B cell (primary cell): Measurements from ENCODE around the gene ABCD1. TPM values are rescaled to one million over a fixed set of nuclear protein-coding genes. Genes with fewer than 3 reads are reported as not detected.

Source experiments
- ATAC-seq: fragments of 200-7000 bp; cut with Tn5 transposase; one replicate; pipeline ENCODE4 v1.10.0; 2021; ENCODE audit warnings: low read depth, mild to moderate bottlenecking, moderate number of reproducible peaks, moderate library complexity
- CTCF ChIA-PET: fragments of 350-600 bp; sonication (Branson Sonifier 250); formaldehyde crosslinking; loops from one replicate; lab custom pipeline; 2021; ENCODE audit warnings: antibody characterized with exemption, inconsistent platforms; lab: Charles Lee
- POLR2A ChIA-PET: fragments of 350-600 bp; sonication (Branson Sonifier 250); formaldehyde crosslinking; loops from one replicate; lab custom pipeline; 2021; ENCODE audit warnings: antibody characterized with exemption; lab: Charles Lee
- DNase-seq: peaks from one replicate; pipeline ENCODE4 v3.0.0; 2013
- H2AFZ ChIP-seq: 2 replicates; pipeline ENCODE4 v1.6.1; 2012; ENCODE audit warnings: mild to moderate bottlenecking, low read depth, low read length; ENCODE audit not compliant: insufficient read depth, poor library complexity, severe bottlenecking
- H3K27ac ChIP-seq, 2 donors: 1 replicate in 1 of 2; 2 replicates in 1 of 2; pipeline ENCODE4 v1.5.1; 2012 to 2013; ENCODE audit warnings: low read length in 2 of 2, mild to moderate bottlenecking in 2 of 2, moderate library complexity in 1 of 2
- H3K27me3 ChIP-seq, 4 experiments: fragments of 200-600 bp in 1 of 4; sonication (generic) in 1 of 4; replicated peaks in 1 of 4; 1 replicate in 2 of 4; 2 replicates in 2 of 4; pipeline versions ENCODE4 v1.6.1 to v1.7.0; 2013 to 2016; ENCODE audit warnings: low read length in 3 of 4, mild to moderate bottlenecking in 2 of 4, mixed read lengths in 1 of 4, moderate library complexity in 1 of 4; ENCODE audit not compliant: insufficient read depth in 4 of 4, control insufficient read depth in 3 of 4; ENCODE audit errors: control extremely low read depth in 1 of 4
- H3K36me3 ChIP-seq, 2 experiments: replicated peaks in 1 of 2; 1 replicate in 1 of 2; 2 replicates in 1 of 2; pipeline versions ENCODE4 v1.6.1 to v1.7.1; 2013; ENCODE audit warnings: low read length in 1 of 2; ENCODE audit not compliant: insufficient read depth in 2 of 2, control insufficient read depth in 1 of 2; ENCODE audit errors: control extremely low read depth in 1 of 2, extremely low read depth in 1 of 2
- H3K4me1 ChIP-seq, 2 donors: fragments of 200-600 bp in 1 of 2; sonication (generic) in 1 of 2; 1 replicate in 1 of 2; 2 replicates in 1 of 2; pipeline versions ENCODE4 v1.5.1 to v1.6.1; 2013 to 2017; ENCODE audit warnings: low read length in 2 of 2; ENCODE audit not compliant: control insufficient read depth in 2 of 2, insufficient read depth in 2 of 2
- H3K4me2 ChIP-seq: replicated peaks from 2 replicates; pipeline ENCODE3; 2012; ENCODE audit warnings: mild to moderate bottlenecking, low read depth, low read length; ENCODE audit not compliant: poor library complexity, severe bottlenecking
- H3K4me3 ChIP-seq, 5 experiments: fragments of 200-600 bp in 1 of 5; sonication (generic) in 1 of 5; 1 replicate in 3 of 5; 2 replicates in 2 of 5; pipeline versions ENCODE4 v1.5.1 to v1.7.0; 2011 to 2016; ENCODE audit warnings: low read length in 4 of 5, mild to moderate bottlenecking in 4 of 5, low read depth in 2 of 5, control low read depth in 1 of 5, moderate library complexity in 1 of 5; ENCODE audit not compliant: insufficient read depth in 1 of 5; ENCODE audit errors: control extremely low read depth in 1 of 5, extremely low read depth in 1 of 5
- H3K79me2 ChIP-seq: fragments of 200-600 bp; sonication (generic); one replicate; pipeline ENCODE4 v1.6.0; 2016; ENCODE audit warnings: low read length; ENCODE audit not compliant: control insufficient read depth, insufficient read depth
- H3K9ac ChIP-seq: fragments of 200-600 bp; sonication (generic); 2 replicates; pipeline ENCODE4 v1.6.1; 2017; ENCODE audit warnings: mild to moderate bottlenecking, low read length, moderate library complexity
- H3K9me3 ChIP-seq, 3 donors: one replicate each; pipeline versions ENCODE4 v1.6.1 to v1.7.1; 2013; ENCODE audit warnings: low read length in 2 of 3; ENCODE audit not compliant: control insufficient read depth in 2 of 3, insufficient read depth in 1 of 3; ENCODE audit errors: control extremely low read depth in 1 of 3
- H4K20me1 ChIP-seq: 2 replicates; pipeline ENCODE4 v1.6.0; 2012; ENCODE audit warnings: mild to moderate bottlenecking, low read length; ENCODE audit not compliant: insufficient read depth, control insufficient read depth, poor library complexity, severe bottlenecking
- H3K27ac Mint-ChIP-seq: one replicate; pipeline ENCODE4 v1.8.0; 2021; ENCODE audit warnings: mixed read lengths
- H3K27me3 Mint-ChIP-seq: one replicate; pipeline ENCODE4 v1.8.0; 2021; ENCODE audit warnings: mixed read lengths
- H3K4me1 Mint-ChIP-seq: one replicate; pipeline ENCODE4 v1.8.0; 2021; ENCODE audit warnings: mixed read lengths
- H3K4me3 Mint-ChIP-seq: one replicate; pipeline ENCODE4 v1.8.0; 2021; ENCODE audit warnings: mixed read lengths
- H3K9me3 Mint-ChIP-seq: one replicate; pipeline ENCODE4 v1.8.0; 2022; ENCODE audit warnings: mixed read lengths; ENCODE audit not compliant: insufficient read depth
- CTCF ChIP-seq: fragments of 200-600 bp; IDR thresholded peaks from one replicate; pipeline ENCODE4 v1.8.0; 2022; ENCODE audit warnings: antibody characterized with exemption, mild to moderate bottlenecking
- EZH2 ChIP-seq: IDR thresholded peaks from 2 replicates; pipeline ENCODE4 v1.6.1; 2012; ENCODE audit warnings: borderline replicate concordance, low read depth, mild to moderate bottlenecking, moderate library complexity, low read length; ENCODE audit not compliant: insufficient read depth, poor library complexity, severe bottlenecking
- WGBS: methylation state at CpG from one replicate; pipeline ENCODE4 v1.1.5; 2013; ENCODE audit warnings: missing lambda C conversion rate; ENCODE audit not compliant: insufficient coverage; 5-methylcytosine and 5-hydroxymethylcytosine counted together
- intact Hi-C: fragments of 100-400 bp; cut with micrococcal nuclease; formaldehyde crosslinking; loops from one replicate; pipeline ENCODE4 v1.10.0; 2022
- polyA plus RNA-seq: library from polyadenylated mRNA; depleted of rRNA; stranded (reverse); fragments of >200 nt; gene quantifications from 2 replicates; pipeline ENCODE4 v1.2.3, GENCODE V29; 2012
- total RNA-seq, 2 donors: library from RNA; stranded (reverse); fragments of 120-200 nt in 1 of 2; gene quantifications; 1 replicate in 1 of 2; 2 replicates in 1 of 2; pipeline versions ENCODE4 v1.2.3 to v1.2.4, GENCODE V29; 2013 to 2022

The ABCD1 gene
- total and polyA plus RNA-seq, 2 donors (not counting 1 experiment from before 2014, with no cell fraction given), result 9.7 to 12.2 TPM

GRCh38 chrX:153775293-153776119, 50.9 kb downstream of the ABCD1 start:
- POLR2A ChIA-PET, result no interaction called here
- ATAC-seq (no peak), DNase-seq (no peak)
- H3K4me3 Mint-ChIP-seq, result no peak overlapping the region
- intact Hi-C loops, result no loop called here
- Histone ChIP-seq H2AFZ (no peak overlapping the region), H3K27me3 (peaks cover 0 to 2% (median 0%) of the 10 kb centered on the region in 4 experiments), H3K27ac (no peak overlapping the region), H3K4me3 (no peak overlapping the region), H3K9ac (no peak overlapping the region), H3K4me1 (no peaks in the 10 kb centered on the region), H3K79me2 (no peaks in the 10 kb centered on the region), H3K36me3 (no peaks in the 10 kb centered on the region), H4K20me1 (no peaks in the 10 kb centered on the region), H3K4me2 (no peak overlapping the region), H3K9me3 (no peaks in the 10 kb centered on the region)
- no peaks in the 10 kb centered on the region for H3K9me3 Mint-ChIP-seq
- 96% methylated on average over 22 of the region's 42 CpGs for WGBS
- CTCF ChIA-PET, result no interaction called here
- no peak overlapping the region for H3K27ac Mint-ChIP-seq
- TF ChIP-seq EZH2 (no peak), CTCF (no peak)
- peaks cover 7% of the 10 kb centered on the region for H3K27me3 Mint-ChIP-seq
- H3K4me1 Mint-ChIP-seq, result peaks cover 4% of the 10 kb centered on the region

- Histone ChIP-seq H2AFZ (no peak overlapping the region), H3K9me3 (no peaks in the 10 kb centered on the region), H3K4me1 (no peaks in the 10 kb centered on the region), H3K4me3 (no peak overlapping the region), H4K20me1 (no peaks in the 10 kb centered on the region), H3K27ac (no peak overlapping the region), H3K79me2 (no peaks in the 10 kb centered on the region), H3K36me3 (no peaks in the 10 kb centered on the region), H3K27me3 (peaks cover 0 to 2% (median 0%) of the 10 kb centered on the region in 4 experiments), H3K9ac (no peak overlapping the region), H3K4me2 (no peak overlapping the region)
- TF ChIP-seq EZH2 (no peak), CTCF (no peak)
- DNase-seq (no peak), ATAC-seq (no peak)
- CTCF ChIA-PET, result no interaction called here
- intact Hi-C loops, result no loop called here
- POLR2A ChIA-PET, result no interaction called here
- peaks cover 7% of the 10 kb centered on the region for H3K27me3 Mint-ChIP-seq
- no peak overlapping the region for H3K4me3 Mint-ChIP-seq
- H3K9me3 Mint-ChIP-seq, result no peaks in the 10 kb centered on the region
- WGBS, result 100% methylated on average over 1 of the region's 20 CpGs
- no peak overlapping the region for H3K27ac Mint-ChIP-seq
- H3K4me1 Mint-ChIP-seq, result peaks cover 4% of the 10 kb centered on the region
These were observed 51.5 kb downstream of the ABCD1 start for GRCh38 chrX:153776120-153776599.
